Tibial nerve (tissue), 4 donors: ENCODE data around the gene CDH4.

ENCODE experiments used
- CTCF ChIP-seq, 5 experiments: fragments of 200-600 bp in 3 of 5; fragments of 450-650 bp in 2 of 5; sonication (generic) in 3 of 5; IDR thresholded peaks; one replicate each; pipeline ENCODE4 v1.5.1; 2016 to 2019; ENCODE audit warnings: antibody characterized with exemption in 5 of 5, mild to moderate bottlenecking in 3 of 5, moderate library complexity in 2 of 5
- EP300 ChIP-seq, 2 donors: sonication (generic); formaldehyde crosslinking; IDR thresholded peaks; one replicate each; pipeline ENCODE4 v1.6.1; 2017; ENCODE audit warnings: antibody characterized with exemption in 2 of 2, mild to moderate bottlenecking in 1 of 2
- POLR2A ChIP-seq, 2 donors: fragments of 450-650 bp; IDR thresholded peaks; one replicate each; pipeline ENCODE4 v1.6.1; 2017; ENCODE audit warnings: antibody characterized with exemption in 2 of 2, mild to moderate bottlenecking in 2 of 2, moderate library complexity in 2 of 2

DNA sequence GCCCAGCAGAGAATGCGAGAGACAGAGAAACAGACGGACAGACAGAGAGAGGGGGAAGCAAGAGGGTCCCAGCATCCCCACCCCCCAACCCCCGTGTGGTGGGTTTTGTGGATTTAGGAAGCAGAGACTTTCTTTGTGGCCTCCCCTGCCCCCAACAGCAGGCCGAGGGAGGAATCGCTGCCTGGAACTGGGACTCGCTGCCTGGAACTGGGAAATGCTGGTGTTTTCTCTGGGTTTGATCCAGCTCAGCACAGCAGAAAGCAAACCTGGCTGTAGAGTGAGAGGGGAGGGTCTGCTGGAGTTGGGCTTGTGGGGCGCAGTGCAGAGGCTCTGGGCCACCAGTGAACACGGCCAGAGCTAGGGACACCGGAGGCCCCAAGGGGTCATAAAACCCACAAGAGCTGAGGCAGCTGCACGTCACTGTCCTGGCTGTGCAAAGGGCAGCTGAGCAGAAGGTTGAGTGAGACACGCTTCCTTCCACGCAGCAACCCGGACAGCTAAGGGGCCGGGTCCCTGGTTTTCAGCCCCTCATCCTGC, 631.9 kb downstream of the CDH4 start:
- TF ChIP-seq CTCF (IDR thresholded peaks at IDR 0.05), result no peak
- TF ChIP-seq POLR2A (IDR thresholded peaks at IDR 0.05), result no peak
- no peak for TF ChIP-seq EP300 (IDR thresholded peaks at IDR 0.05)
